CD14-positive monocyte (primary cell): ENCODE results near the gene ANKRD13B. TPM values are rescaled to one million over a fixed set of nuclear protein-coding genes. Genes with fewer than 3 reads are reported as not detected.

Source experiments
- DNase-seq, 3 donors: peaks; one replicate each; pipeline ENCODE4 v3.0.0-alpha.2; 2011 to 2022
- H2AFZ ChIP-seq: 2 replicates; pipeline ENCODE4 v1.6.0; 2012; ENCODE audit warnings: mild to moderate bottlenecking, low read depth, low read length, inconsistent platforms; ENCODE audit not compliant: insufficient read depth, poor library complexity, severe bottlenecking
- H3K27ac ChIP-seq, 2 donors: 1 replicate in 1 of 2; 2 replicates in 1 of 2; pipeline ENCODE4 v1.5.1; 2012 to 2013; ENCODE audit warnings: low read length in 2 of 2, control low read depth in 1 of 2, inconsistent platforms in 1 of 2, low read depth in 1 of 2, mild to moderate bottlenecking in 1 of 2
- H3K27me3 ChIP-seq, 2 donors: one replicate each; pipeline versions ENCODE4 v1.6.0 to v1.6.1; 2011 to 2013; ENCODE audit warnings: low read length in 2 of 2; ENCODE audit not compliant: control insufficient read depth in 2 of 2, insufficient read depth in 2 of 2
- H3K36me3 ChIP-seq, 2 donors: replicated peaks in 1 of 2; 1 replicate in 1 of 2; 2 replicates in 1 of 2; pipeline versions ENCODE4 v1.5.1 to v1.6.1; 2012 to 2013; ENCODE audit warnings: low read length in 2 of 2, control low read depth in 1 of 2, inconsistent platforms in 1 of 2, mild to moderate bottlenecking in 1 of 2; ENCODE audit not compliant: insufficient read depth in 2 of 2, control insufficient read depth in 1 of 2
- H3K4me1 ChIP-seq, 2 donors: 1 replicate in 1 of 2; 2 replicates in 1 of 2; pipeline versions ENCODE4 v1.5.1 to v1.6.1; 2012 to 2013; ENCODE audit warnings: low read length in 2 of 2, control low read depth in 1 of 2, inconsistent platforms in 1 of 2, mild to moderate bottlenecking in 1 of 2, moderate library complexity in 1 of 2; ENCODE audit not compliant: insufficient read depth in 2 of 2, control insufficient read depth in 1 of 2
- H3K4me2 ChIP-seq: replicated peaks from 2 replicates; pipeline ENCODE3; 2012; ENCODE audit warnings: low read length, moderate library complexity, mild to moderate bottlenecking; ENCODE audit not compliant: poor library complexity, severe bottlenecking; ENCODE audit errors: extremely low read depth
- H3K4me3 ChIP-seq, 3 experiments: fragments of 200-600 bp in 1 of 3; sonication (generic) in 1 of 3; replicated peaks in 1 of 3; 1 replicate in 2 of 3; 2 replicates in 1 of 3; pipeline ENCODE4 v1.5.1; 2011 to 2013; ENCODE audit warnings: low read length in 3 of 3, mild to moderate bottlenecking in 3 of 3, control low read depth in 2 of 3, low read depth in 2 of 3, inconsistent platforms in 1 of 3, moderate library complexity in 1 of 3
- H3K79me2 ChIP-seq: 2 replicates; pipeline ENCODE4 v1.6.0; 2012; ENCODE audit warnings: mild to moderate bottlenecking, control low read depth, inconsistent platforms, low read length, moderate library complexity; ENCODE audit not compliant: insufficient read depth
- H3K9ac ChIP-seq: 2 replicates; pipeline ENCODE4 v1.6.0; 2017; ENCODE audit warnings: low read length, mild to moderate bottlenecking; ENCODE audit not compliant: insufficient read depth, poor library complexity, severe bottlenecking
- H3K9me3 ChIP-seq, 2 donors: replicated peaks in 1 of 2; 1 replicate in 1 of 2; 2 replicates in 1 of 2; pipeline versions ENCODE4 v1.5.1 to v1.6.1; 2012 to 2013; ENCODE audit warnings: low read length in 2 of 2, control low read depth in 1 of 2; ENCODE audit not compliant: control insufficient read depth in 1 of 2, insufficient read depth in 1 of 2
- H4K20me1 ChIP-seq: 2 replicates; pipeline ENCODE4 v1.6.0; 2012; ENCODE audit warnings: mild to moderate bottlenecking, low read length, control low read depth, moderate library complexity; ENCODE audit not compliant: insufficient read depth
- H3K27ac Mint-ChIP-seq, 7 donors: one replicate each; pipeline ENCODE4 v1.8.0; 2020; ENCODE audit warnings: mild to moderate bottlenecking in 7 of 7, mixed read lengths in 7 of 7, moderate library complexity in 6 of 7, inconsistent platforms in 2 of 7
- H3K27me3 Mint-ChIP-seq, 3 donors: one replicate each; pipeline ENCODE4 v1.8.0; 2021 to 2022; ENCODE audit warnings: low read depth in 3 of 3, mild to moderate bottlenecking in 3 of 3, mixed read lengths in 3 of 3, moderate library complexity in 3 of 3, inconsistent platforms in 1 of 3
- H3K36me3 Mint-ChIP-seq, 2 donors: one replicate each; pipeline ENCODE4 v1.8.0; 2020; ENCODE audit warnings: mixed read lengths in 2 of 2, inconsistent platforms in 1 of 2, mild to moderate bottlenecking in 1 of 2
- H3K4me1 Mint-ChIP-seq: one replicate; pipeline ENCODE4 v1.8.0; 2020; ENCODE audit warnings: mild to moderate bottlenecking, mixed read lengths
- H3K4me3 Mint-ChIP-seq, 2 donors: one replicate each; pipeline ENCODE4 v1.8.0; 2020; ENCODE audit warnings: mild to moderate bottlenecking in 2 of 2, mixed read lengths in 2 of 2, moderate library complexity in 1 of 2
- H3K9me3 Mint-ChIP-seq, 7 donors: one replicate each; pipeline ENCODE4 v1.8.0; 2020 to 2022; ENCODE audit warnings: mixed read lengths in 7 of 7, mild to moderate bottlenecking in 6 of 7, moderate library complexity in 6 of 7, inconsistent platforms in 2 of 7
- WGBS: methylation state at CpG from one replicate; pipeline ENCODE4 v1.1.5; 2013; ENCODE audit warnings: missing lambda C conversion rate; ENCODE audit not compliant: insufficient coverage; 5-methylcytosine and 5-hydroxymethylcytosine counted together
- intact Hi-C, 2 donors: fragments of 100-400 bp; cut with micrococcal nuclease; formaldehyde crosslinking; loops; one replicate each; pipeline versions ENCODE4 v1.15.0 to v1.15.1; 2023
- polyA plus RNA-seq, 3 donors: library from polyadenylated mRNA; depleted of rRNA in 1 of 3; unstranded in 2 of 3; stranded (reverse) in 1 of 3; fragments of 300-500 nt in 2 of 3; fragments of >200 nt in 1 of 3; fragmentation: Illumina TruSeq in 2 of 3; gene quantifications; 1 replicate in 2 of 3; 2 replicates in 1 of 3; pipeline ENCODE4 v1.2.3, GENCODE V29; 2012 to 2021
- TF ChIP-seq, protein P1 (sequence below): fragments of 200-600 bp; IDR thresholded peaks from one replicate; pipeline ENCODE4 v1.8.0; 2022; ENCODE audit warnings: antibody characterized with exemption, mild to moderate bottlenecking

ANKRD13B gene
- polyA plus RNA-seq, 3 donors = 0.37 TPM; not detected in 2

DNA sequence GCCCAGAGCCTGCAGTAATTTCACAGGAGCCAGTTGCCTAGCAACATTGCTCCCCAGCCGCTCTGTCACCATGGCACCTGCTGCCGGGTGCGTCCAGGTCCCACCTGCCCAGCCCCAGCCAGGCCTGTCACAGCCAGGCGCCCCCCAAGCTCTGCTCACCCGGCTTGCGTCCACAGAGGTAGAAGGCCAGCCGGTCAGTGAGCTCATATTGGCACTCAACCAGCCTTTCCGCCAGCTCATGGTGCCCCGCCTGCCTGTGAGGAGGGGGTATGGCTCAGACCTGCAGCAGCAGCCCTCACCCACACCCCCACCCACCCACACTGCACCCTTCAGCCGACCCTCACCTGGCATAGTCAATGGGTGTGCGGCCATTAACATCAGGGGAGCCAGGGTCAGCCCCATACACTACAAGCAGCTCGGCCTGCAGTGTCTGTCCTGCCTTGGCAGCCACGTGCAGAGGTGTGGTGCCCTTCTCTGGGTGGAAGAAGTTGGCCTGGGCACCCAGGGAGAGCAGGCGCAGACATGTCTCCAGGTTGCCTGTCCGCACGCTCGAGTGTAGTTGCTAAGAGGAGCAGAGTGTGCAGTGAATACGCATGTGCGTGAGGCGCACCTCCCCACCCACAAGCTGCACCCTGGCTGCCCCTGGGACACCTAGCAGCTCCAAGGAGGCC lies 11.2 kb upstream of the ANKRD13B start:
- Histone ChIP-seq H3K4me3 (no peak overlapping the region), H4K20me1 (peaks cover 70% of the 10 kb centered on the region), H3K36me3 (peaks cover 48 to 62% of the 10 kb centered on the region in 2 donors), H3K9ac (no peak overlapping the region), H3K4me2 (no peak overlapping the region), H3K27ac (no peak overlapping the region), H2AFZ (no peak overlapping the region), H3K4me1 (peaks cover 29% of the 10 kb centered on the region in 2 donors), H3K79me2 (peaks cover 40% of the 10 kb centered on the region), H3K9me3 (no peaks in the 10 kb centered on the region), H3K27me3 (no peaks in the 10 kb centered on the region)
- no peaks in the 10 kb centered on the region for H3K9me3 Mint-ChIP-seq
- peaks cover 32% of the 10 kb centered on the region for H3K4me1 Mint-ChIP-seq
- no peak overlapping the region for H3K27ac Mint-ChIP-seq
- peaks cover 41 to 69% of the 10 kb centered on the region in 2 donors for H3K36me3 Mint-ChIP-seq
- 92% methylated on average over 15 of the region's 20 CpGs for WGBS
- TF ChIP-seq, protein P1, sequence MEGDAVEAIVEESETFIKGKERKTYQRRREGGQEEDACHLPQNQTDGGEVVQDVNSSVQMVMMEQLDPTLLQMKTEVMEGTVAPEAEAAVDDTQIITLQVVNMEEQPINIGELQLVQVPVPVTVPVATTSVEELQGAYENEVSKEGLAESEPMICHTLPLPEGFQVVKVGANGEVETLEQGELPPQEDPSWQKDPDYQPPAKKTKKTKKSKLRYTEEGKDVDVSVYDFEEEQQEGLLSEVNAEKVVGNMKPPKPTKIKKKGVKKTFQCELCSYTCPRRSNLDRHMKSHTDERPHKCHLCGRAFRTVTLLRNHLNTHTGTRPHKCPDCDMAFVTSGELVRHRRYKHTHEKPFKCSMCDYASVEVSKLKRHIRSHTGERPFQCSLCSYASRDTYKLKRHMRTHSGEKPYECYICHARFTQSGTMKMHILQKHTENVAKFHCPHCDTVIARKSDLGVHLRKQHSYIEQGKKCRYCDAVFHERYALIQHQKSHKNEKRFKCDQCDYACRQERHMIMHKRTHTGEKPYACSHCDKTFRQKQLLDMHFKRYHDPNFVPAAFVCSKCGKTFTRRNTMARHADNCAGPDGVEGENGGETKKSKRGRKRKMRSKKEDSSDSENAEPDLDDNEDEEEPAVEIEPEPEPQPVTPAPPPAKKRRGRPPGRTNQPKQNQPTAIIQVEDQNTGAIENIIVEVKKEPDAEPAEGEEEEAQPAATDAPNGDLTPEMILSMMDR = no peak
- H3K27me3 Mint-ChIP-seq = no peaks in the 10 kb centered on the region
- DNase-seq = no peak
- no peak overlapping the region for H3K4me3 Mint-ChIP-seq
- intact Hi-C loops = loop anchor here (2.0 to 10.0 kb wide), 3 partner anchors 37 to 511 kb away; no protein-coding TSS in a partner anchor

DNA sequence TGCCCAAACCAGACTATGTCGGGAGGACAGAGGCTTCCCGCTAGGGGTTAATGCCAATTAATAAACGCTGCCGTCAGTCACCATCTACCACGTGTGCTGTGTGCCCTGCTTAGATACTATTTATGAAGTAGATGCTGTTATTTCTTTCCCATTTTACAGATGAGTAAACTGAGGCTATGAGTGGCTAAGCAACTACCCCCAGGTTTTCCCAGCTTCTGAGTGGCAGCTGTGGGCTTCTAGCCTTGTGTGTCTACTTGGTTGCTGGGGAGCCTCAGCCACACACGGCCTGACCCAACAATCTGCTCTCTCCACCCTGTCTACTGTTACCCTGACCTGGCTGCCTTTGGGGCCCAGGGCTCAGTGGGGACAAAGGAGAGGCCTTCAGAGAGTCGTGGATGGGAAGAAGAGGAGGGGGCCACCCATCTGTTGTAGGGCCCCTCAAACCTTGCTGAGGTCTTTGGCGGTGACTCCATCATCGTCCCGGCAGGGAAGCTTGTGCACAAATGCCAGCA lies 10.6 kb upstream of the ANKRD13B start:
- Histone ChIP-seq H3K9me3 (no peaks in the 10 kb centered on the region), H3K9ac (no peak overlapping the region), H3K4me3 (no peak overlapping the region), H3K27me3 (no peaks in the 10 kb centered on the region), H3K27ac (no peak overlapping the region), H3K36me3 (peaks cover 42 to 56% of the 10 kb centered on the region in 2 donors), H3K4me2 (no peak overlapping the region), H3K4me1 (peaks cover 35% of the 10 kb centered on the region in 2 donors), H3K79me2 (peaks cover 46% of the 10 kb centered on the region), H4K20me1 (peaks cover 76% of the 10 kb centered on the region), H2AFZ (no peak overlapping the region)
- H3K27me3 Mint-ChIP-seq = no peaks in the 10 kb centered on the region
- WGBS = 92% methylated on average over 5 of the region's 10 CpGs
- peaks cover 41 to 63% of the 10 kb centered on the region in 2 donors for H3K36me3 Mint-ChIP-seq
- TF ChIP-seq, protein P1 = no peak
- intact Hi-C loops = loop anchor here in 1 of 2 donors (5.0 to 10.0 kb wide), 2 partner anchors 342 to 510 kb away; no protein-coding TSS in a partner anchor
- no peaks in the 10 kb centered on the region for H3K9me3 Mint-ChIP-seq
- DNase-seq = no peak
- peak overlapping the region in 1 of 7 donors; percentile 76 for H3K27ac Mint-ChIP-seq
- no peak overlapping the region for H3K4me3 Mint-ChIP-seq
- H3K4me1 Mint-ChIP-seq = peaks cover 38% of the 10 kb centered on the region
